ENCODE data around the gene PDE6A.

PDE6A gene

GRCh38 chr5:149938279-149938678 is 6.3 kb downstream of the PDE6A start (continued):
- no peak for TF ChIP-seq SP3 (tag by site-specific recombination; IDR thresholded peaks at IDR 0.05)

DNA sequence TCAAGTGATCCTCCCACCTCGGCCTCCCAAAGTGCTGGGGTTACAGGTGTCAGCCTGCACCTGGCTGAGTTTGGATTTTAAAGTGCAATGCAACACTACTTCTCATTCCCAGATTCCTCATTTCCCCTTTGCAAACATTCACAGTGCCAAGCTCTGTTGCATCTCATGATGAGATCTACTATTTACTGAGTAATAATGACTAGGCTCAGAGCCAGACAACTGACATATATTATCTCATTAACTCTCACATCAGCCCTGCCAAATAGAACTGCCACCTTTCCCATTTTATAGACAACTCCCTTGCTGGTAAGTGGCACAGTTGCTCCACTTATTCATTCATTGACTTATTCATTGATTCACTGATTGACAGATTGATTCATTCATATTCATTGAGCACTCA is 7.0 kb downstream of the PDE6A start:
- Histone ChIP-seq H3K9me3 (ENCODE audit: control insufficient read depth, insufficient read depth, low read depth, low read length) (no peaks in the 10 kb centered on the region), H3K4me3 (ENCODE audit: low read depth, low read length) (no peak overlapping the region), H3K4me1 (ENCODE audit: control insufficient read depth, insufficient read depth, low read length) (peaks cover 13% of the 10 kb centered on the region), H3K27ac (ENCODE audit: extremely low read depth, low read depth, low read length) (no peak overlapping the region; the same call in 1 of the 2 replicates), H3K36me3 (ENCODE audit: control insufficient read depth in 2 of 2, insufficient read depth in 1 of 2, low read length in 2 of 2) (no peaks in the 10 kb centered on the region)
- ChIA-PET CTCF (interaction anchor here (0.7 to 1.2 kb wide), 2 partner anchors 20 to 42 kb away, joined by 4 to 6 read pairs; no protein-coding TSS in a partner anchor), POLR2A (interaction anchor here (1.0 kb wide), 1 partner anchor 23 kb away, joined by 3 read pairs; the partner anchor contains the start of gene SLC26A2)
- no peak for TF ChIP-seq ZNF266 (tag by site-specific recombination; IDR thresholded peaks at IDR 0.05; ENCODE audit: low read depth)
- 0 out of 2 replicates have a peak, but pooled peaks have one; percentile 48 for TF ChIP-seq ZBTB44 (tag by site-specific recombination; IDR thresholded peaks at IDR 0.05)
- TF ChIP-seq ZNF239 (tag by site-specific recombination; IDR thresholded peaks at IDR 0.05): peak; percentile 86; the same call in 1 of the 2 replicates
- TF ChIP-seq KLF8 (tag by site-specific recombination; IDR thresholded peaks at IDR 0.05): no peak
- 0 out of 2 replicates have a peak, but pooled peaks have one; percentile 27 for TF ChIP-seq ZNF660 (tag by site-specific recombination; IDR thresholded peaks at IDR 0.05)
- no peak for TF ChIP-seq ZNF704 (tag by site-specific recombination; IDR thresholded peaks at IDR 0.05)
- TF ChIP-seq ZNF24 (tag by site-specific recombination; IDR thresholded peaks at IDR 0.05): peak; percentile 27; the same call in 1 of the 2 replicates
- no peak for TF ChIP-seq ZNF514 (tag by site-specific recombination; IDR thresholded peaks at IDR 0.05)
- TF ChIP-seq ZNF114 (tag by site-specific recombination; IDR thresholded peaks at IDR 0.05): no peak
- peak; percentile 55 for TF ChIP-seq ZNF629 (tag by site-specific recombination; IDR thresholded peaks at IDR 0.05)
- TF ChIP-seq ZNF596 (tag by site-specific recombination; IDR thresholded peaks at IDR 0.05): no peak
- TF ChIP-seq ZNF366 (tag by site-specific recombination; conservative IDR thresholded peaks at IDR 0.05): peak; percentile 30; the same call in 1 of the 2 replicates
- no peak for TF ChIP-seq ZNF610 (tag by site-specific recombination; IDR thresholded peaks at IDR 0.05; ENCODE audit: borderline replicate concordance)
- no peak for TF ChIP-seq ZNF623 (tag by site-specific recombination; IDR thresholded peaks at IDR 0.05)
- peak; percentile 95 for TF ChIP-seq SCRT2 (tag by site-specific recombination; IDR thresholded peaks at IDR 0.05)
- peak; percentile 94 for TF ChIP-seq SCRT1 (tag by site-specific recombination; IDR thresholded peaks at IDR 0.05; ENCODE audit: borderline replicate concordance)
- TF ChIP-seq ZBTB48 (tag by site-specific recombination; IDR thresholded peaks at IDR 0.05): no peak
- TF ChIP-seq ZNF768 (tag by site-specific recombination; IDR thresholded peaks at IDR 0.05): no peak
- peak; percentile 57 for TF ChIP-seq FEZF1 (tag by site-specific recombination; IDR thresholded peaks at IDR 0.05)
- no peak for TF ChIP-seq ZNF488 (tag by site-specific recombination; IDR thresholded peaks at IDR 0.05)
- no peak for TF ChIP-seq ZBTB21 (tag by site-specific recombination; IDR thresholded peaks at IDR 0.05)
- 0 out of 2 replicates have a peak, but pooled peaks have one; percentile 10 for TF ChIP-seq IKZF3 (tag by site-specific recombination; IDR thresholded peaks at IDR 0.05)
- TF ChIP-seq, protein P1, sequence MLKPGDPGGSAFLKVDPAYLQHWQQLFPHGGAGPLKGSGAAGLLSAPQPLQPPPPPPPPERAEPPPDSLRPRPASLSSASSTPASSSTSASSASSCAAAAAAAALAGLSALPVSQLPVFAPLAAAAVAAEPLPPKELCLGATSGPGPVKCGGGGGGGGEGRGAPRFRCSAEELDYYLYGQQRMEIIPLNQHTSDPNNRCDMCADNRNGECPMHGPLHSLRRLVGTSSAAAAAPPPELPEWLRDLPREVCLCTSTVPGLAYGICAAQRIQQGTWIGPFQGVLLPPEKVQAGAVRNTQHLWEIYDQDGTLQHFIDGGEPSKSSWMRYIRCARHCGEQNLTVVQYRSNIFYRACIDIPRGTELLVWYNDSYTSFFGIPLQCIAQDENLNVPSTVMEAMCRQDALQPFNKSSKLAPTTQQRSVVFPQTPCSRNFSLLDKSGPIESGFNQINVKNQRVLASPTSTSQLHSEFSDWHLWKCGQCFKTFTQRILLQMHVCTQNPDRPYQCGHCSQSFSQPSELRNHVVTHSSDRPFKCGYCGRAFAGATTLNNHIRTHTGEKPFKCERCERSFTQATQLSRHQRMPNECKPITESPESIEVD (tag by site-specific recombination; IDR thresholded peaks at IDR 0.05): no peak
- no peak for TF ChIP-seq ZNF624 (tag by site-specific recombination; IDR thresholded peaks at IDR 0.05)
- peak; percentile 55; the same call in 1 of the 2 replicates for TF ChIP-seq ZEB2 (tag by site-specific recombination; IDR thresholded peaks at IDR 0.05)
- no peak for TF ChIP-seq REST (tag by site-specific recombination; IDR thresholded peaks at IDR 0.05)
- TF ChIP-seq ZSCAN16 (tag by site-specific recombination; IDR thresholded peaks at IDR 0.05): no peak

All from HEK293 (cell line).